Measurements from ENCODE around the gene TCERG1L. TPM values are rescaled to one million over a fixed set of nuclear protein-coding genes. Genes with fewer than 3 reads are reported as not detected.

Gene TCERG1L
- total RNA-seq, 2 experiments from 2014 or later = not detected

DNA sequence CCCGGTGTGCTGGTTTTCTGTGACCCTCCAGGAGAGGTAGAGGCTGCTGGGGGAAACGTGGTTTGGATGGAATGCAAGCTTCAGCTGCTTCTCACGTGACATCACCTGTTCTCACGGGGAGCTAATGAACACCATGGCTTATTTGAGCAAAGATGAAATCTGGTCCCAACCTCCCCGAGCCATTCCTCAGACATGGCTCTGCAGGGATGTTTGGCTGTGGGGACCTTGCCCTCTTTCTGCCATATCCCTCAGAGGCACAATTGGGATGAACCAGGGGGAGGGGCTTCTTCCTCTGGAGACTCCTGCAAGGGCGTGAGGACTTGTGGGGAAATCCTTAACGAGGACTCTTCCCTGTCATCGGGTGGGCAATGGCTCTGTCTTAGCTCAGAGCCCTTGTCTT lies 236.8 kb downstream of the TCERG1L start:
- Mint-ChIP-seq H3K4me1 (ENCODE audit: low read depth) (no peaks in the 10 kb centered on the region), H3K27me3 (no peaks in the 10 kb centered on the region), H3K4me3 (no peak overlapping the region), H3K9me3 (no peaks in the 10 kb centered on the region), H3K27ac (no peak overlapping the region), H3K36me3 (ENCODE audit: low read depth) (no peaks in the 10 kb centered on the region)
- intact Hi-C loops (cut with micrococcal nuclease) = no loop called here
- ChIA-PET POLR2A (no interaction called here), CTCF (no interaction called here)
- DNase-seq = no peak
- TF ChIP-seq, protein P1, sequence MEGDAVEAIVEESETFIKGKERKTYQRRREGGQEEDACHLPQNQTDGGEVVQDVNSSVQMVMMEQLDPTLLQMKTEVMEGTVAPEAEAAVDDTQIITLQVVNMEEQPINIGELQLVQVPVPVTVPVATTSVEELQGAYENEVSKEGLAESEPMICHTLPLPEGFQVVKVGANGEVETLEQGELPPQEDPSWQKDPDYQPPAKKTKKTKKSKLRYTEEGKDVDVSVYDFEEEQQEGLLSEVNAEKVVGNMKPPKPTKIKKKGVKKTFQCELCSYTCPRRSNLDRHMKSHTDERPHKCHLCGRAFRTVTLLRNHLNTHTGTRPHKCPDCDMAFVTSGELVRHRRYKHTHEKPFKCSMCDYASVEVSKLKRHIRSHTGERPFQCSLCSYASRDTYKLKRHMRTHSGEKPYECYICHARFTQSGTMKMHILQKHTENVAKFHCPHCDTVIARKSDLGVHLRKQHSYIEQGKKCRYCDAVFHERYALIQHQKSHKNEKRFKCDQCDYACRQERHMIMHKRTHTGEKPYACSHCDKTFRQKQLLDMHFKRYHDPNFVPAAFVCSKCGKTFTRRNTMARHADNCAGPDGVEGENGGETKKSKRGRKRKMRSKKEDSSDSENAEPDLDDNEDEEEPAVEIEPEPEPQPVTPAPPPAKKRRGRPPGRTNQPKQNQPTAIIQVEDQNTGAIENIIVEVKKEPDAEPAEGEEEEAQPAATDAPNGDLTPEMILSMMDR (IDR thresholded peaks at IDR 0.05) = no peak
- ATAC-seq = no peak

DNA sequence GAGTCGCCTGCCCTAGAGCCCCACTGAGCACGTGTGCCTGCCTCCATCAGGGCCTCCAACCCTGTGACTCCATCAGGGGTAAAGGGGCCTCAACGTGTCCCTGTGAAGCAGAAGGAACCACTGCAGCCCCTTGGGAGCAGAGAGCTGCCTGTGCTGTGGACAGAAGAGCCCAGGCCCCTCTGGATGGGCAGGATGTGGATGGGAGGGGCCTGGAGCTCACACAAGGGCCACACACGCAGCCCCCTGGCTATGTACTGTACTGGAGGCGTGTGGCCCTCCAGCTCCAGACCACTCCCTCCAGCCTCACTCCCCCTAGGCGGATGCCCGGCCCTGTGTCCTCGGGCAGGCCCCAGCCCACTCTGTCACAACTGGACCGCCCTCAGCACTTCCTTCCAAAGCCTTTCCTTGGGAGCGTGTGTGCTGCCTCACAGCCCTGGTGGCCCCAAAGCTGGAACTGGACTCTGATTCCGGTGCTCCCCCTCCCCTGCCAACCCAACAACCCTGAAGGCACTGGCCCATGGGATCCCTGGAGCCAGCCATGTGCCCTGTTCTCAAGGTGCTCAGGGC lies 238.0 kb downstream of the TCERG1L start:
- Mint-ChIP-seq H3K36me3 (ENCODE audit: low read depth) (no peaks in the 10 kb centered on the region), H3K4me1 (ENCODE audit: low read depth) (no peaks in the 10 kb centered on the region), H3K27ac (no peak overlapping the region), H3K4me3 (no peak overlapping the region), H3K9me3 (no peaks in the 10 kb centered on the region), H3K27me3 (no peaks in the 10 kb centered on the region)
- POLR2A ChIA-PET = interaction anchor here (0.6 kb wide), 1 partner anchor 1647 kb away, joined by 3 read pairs; no protein-coding TSS in a partner anchor
- TF ChIP-seq, protein P1 (IDR thresholded peaks at IDR 0.05) = no peak
- DNase-seq = no peak
- intact Hi-C loops (cut with micrococcal nuclease) = no loop called here
- no peak for ATAC-seq
- CTCF ChIA-PET = no interaction called here

DNA sequence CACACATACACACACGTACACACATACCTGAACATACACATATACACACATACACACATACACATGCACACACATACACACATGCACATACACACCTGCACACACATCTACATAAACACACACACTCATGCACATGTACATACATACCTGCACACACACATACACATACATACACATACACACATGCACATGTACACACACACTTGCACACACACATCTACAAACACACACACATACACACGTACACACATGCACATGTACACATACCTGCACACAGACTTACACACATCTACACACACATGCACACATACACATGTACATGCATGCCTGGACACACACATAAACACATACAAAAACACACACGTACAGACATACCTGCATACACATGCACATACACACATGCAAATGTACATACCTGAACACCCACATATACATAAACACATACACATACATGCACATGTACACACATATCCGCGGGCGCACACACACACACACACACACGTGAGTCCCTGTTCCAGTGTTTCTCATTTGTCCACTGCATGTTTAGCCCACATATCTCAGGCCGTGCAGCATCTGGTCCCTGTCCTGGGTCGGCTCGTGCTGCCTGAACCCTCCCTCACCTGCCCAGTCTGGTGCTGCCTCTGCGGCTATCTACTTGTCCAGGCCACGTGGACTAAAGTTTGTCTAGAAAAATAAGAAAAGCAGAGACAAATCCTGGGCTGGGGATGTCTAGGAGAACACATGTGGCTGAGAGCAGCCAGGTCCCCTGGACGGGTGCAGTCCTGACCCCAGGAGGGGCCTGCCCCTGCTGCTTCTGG lies 238.7 kb downstream of the TCERG1L start:
- ATAC-seq (no peak), DNase-seq (no peak)
- H3K27ac Mint-ChIP-seq = no peak overlapping the region
- H3K27me3 Mint-ChIP-seq = no peaks in the 10 kb centered on the region
- no peaks in the 10 kb centered on the region for H3K4me1 Mint-ChIP-seq (ENCODE audit: low read depth)
- intact Hi-C loops (cut with micrococcal nuclease) = no loop called here
- no peaks in the 10 kb centered on the region for H3K9me3 Mint-ChIP-seq
- CTCF ChIA-PET = no interaction called here
- H3K4me3 Mint-ChIP-seq = no peak overlapping the region
- TF ChIP-seq, protein P1 (IDR thresholded peaks at IDR 0.05) = no peak
- POLR2A ChIA-PET = interaction anchor here (0.6 kb wide), 1 partner anchor 1646 kb away, joined by 3 read pairs; no protein-coding TSS in a partner anchor
- H3K36me3 Mint-ChIP-seq (ENCODE audit: low read depth) = no peaks in the 10 kb centered on the region

DNA sequence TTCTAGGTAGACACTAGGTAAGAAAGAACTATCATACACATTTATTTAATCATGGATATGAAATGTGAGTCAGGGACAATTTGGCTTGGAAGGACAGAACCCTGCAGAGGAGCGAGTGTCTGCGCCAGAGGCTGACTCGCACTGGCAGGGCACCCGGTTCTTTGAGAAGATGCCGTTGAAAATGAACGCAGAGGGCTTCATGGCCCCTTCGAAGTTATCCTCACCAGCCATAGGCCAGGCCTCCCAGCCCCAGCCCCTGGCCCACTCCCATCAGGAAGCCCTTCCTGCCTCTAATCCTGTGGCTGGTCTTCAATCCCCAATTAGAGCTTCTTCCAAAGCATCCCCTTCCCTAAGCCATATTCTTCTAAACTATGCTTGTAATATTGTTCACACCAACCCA lies 239.8 kb downstream of the TCERG1L start:
- intact Hi-C loops (cut with micrococcal nuclease) = no loop called here
- TF ChIP-seq, protein P1 (IDR thresholded peaks at IDR 0.05) = no peak
- Mint-ChIP-seq H3K27ac (no peak overlapping the region), H3K36me3 (ENCODE audit: low read depth) (no peaks in the 10 kb centered on the region), H3K4me1 (ENCODE audit: low read depth) (no peaks in the 10 kb centered on the region), H3K9me3 (no peaks in the 10 kb centered on the region), H3K27me3 (no peaks in the 10 kb centered on the region), H3K4me3 (no peak overlapping the region)
- no peak for DNase-seq
- POLR2A ChIA-PET = no interaction called here
- CTCF ChIA-PET = no interaction called here
- ATAC-seq = no peak

DNA sequence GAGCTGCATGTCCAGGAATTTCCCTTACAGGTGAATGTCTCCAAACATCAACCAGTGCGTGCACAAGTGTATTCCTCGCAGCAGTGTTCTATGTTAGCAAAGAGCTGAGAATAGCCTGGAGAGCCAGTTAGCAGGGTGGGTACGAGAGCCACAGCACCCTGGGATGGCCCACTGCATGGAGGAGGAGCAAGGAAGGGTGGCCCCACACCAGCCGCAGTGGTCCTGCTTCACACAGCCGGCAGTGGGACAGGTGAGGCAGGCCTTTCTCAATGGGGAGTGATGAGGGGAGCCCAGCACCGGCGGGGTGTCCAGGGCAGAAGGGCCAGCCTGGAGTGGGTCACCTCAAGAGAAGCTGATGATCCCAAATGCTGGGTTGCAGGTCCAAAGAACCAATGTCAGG lies 240.7 kb downstream of the TCERG1L start:
- H3K27me3 Mint-ChIP-seq = no peaks in the 10 kb centered on the region
- H3K4me1 Mint-ChIP-seq (ENCODE audit: low read depth) = no peaks in the 10 kb centered on the region
- intact Hi-C loops (cut with micrococcal nuclease) = no loop called here
- no peaks in the 10 kb centered on the region for H3K9me3 Mint-ChIP-seq
- POLR2A ChIA-PET = no interaction called here
- CTCF ChIA-PET = no interaction called here
- H3K4me3 Mint-ChIP-seq = no peak overlapping the region
- no peaks in the 10 kb centered on the region for H3K36me3 Mint-ChIP-seq (ENCODE audit: low read depth)
- TF ChIP-seq, protein P1 (IDR thresholded peaks at IDR 0.05) = no peak
- ATAC-seq (no peak), DNase-seq (no peak)
- no peak overlapping the region for H3K27ac Mint-ChIP-seq
